GM18498 (cell line): ENCODE results near the gene USP47.

ENCODE experiments used
- ATAC-seq: cut with Tn5 transposase; IDR thresholded peaks from one replicate; pipeline ENCODE4 v1.9.1; 2021; ENCODE audit warnings: mild to moderate bottlenecking, moderate library complexity; ENCODE audit not compliant: unreplicated experiment

Gene USP47

DNA sequence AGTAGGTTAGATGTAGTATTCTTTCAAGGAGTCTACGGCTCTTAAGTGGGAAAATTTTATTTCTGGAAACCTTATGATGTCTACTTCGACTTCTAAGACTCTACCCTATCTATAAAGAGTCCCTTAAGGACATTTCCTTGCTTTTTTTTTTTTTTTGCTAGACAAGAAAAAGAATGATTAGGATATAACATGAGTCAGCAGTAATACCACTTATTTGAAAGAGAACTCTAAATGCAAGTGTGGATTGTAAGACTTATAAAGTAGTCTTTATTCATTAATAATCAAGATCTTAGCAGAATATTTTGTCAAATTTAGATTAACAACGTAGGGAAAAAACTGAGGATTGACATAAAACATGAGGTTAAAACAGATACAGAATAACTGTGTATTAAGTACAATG is 95.7 kb downstream of the USP47 start:
- no peak for ATAC-seq

GRCh38 chr11:11937957-11938356 is 96.2 kb downstream of the USP47 start:
- ATAC-seq, result no peak

DNA sequence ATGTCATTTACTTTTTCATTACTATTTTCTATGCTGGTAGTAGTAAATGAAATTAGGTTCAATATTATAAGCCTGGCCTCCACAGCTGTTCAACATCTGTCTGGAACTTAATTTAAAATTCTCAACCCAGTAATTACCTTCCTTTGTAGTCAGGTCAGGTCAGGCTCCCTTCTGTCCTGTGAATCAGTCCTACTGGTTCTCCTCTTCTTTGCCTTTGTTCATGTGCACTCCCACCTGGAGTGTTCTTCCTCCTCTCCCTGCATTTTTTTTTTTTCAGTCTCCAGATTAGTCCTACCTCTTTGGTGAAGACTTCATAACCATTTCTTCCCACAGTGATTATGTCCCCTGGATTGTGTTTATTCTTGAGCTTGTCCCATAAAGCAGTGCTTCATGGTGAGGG is 98.8 kb downstream of the USP47 start:
- no peak for ATAC-seq

DNA sequence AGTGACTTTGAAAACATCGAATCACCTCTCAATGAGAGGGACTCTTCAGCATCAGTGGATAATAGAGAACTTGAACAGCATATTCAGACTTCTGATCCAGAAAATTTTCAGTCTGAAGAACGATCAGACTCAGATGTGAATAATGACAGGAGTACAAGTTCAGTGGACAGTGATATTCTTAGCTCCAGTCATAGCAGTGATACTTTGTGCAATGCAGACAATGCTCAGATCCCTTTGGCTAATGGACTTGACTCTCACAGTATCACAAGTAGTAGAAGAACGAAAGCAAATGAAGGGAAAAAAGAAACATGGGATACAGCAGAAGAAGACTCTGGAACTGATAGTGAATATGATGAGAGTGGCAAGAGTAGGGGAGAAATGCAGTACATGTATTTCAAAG is 100.9 kb downstream of the USP47 start:
- no peak for ATAC-seq

DNA sequence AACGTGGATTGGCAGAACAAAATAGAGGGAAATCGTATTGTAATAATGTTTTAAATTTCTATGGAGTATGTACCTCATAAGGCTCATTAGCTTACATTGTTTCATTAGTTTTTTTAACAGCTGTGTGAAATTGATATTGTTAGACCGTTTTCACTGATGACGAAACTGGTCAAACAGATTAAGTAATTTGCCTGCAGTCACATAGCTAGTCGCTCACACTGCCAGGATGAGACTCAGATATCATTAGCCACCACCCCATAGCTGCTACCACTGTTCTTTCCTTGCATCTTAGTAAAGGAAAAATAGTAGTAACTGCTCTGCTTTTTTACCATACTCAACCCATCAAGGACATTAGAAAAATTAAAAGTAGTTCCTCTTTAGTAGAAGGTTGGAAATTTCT is 102.7 kb downstream of the USP47 start:
- no peak for ATAC-seq

DNA sequence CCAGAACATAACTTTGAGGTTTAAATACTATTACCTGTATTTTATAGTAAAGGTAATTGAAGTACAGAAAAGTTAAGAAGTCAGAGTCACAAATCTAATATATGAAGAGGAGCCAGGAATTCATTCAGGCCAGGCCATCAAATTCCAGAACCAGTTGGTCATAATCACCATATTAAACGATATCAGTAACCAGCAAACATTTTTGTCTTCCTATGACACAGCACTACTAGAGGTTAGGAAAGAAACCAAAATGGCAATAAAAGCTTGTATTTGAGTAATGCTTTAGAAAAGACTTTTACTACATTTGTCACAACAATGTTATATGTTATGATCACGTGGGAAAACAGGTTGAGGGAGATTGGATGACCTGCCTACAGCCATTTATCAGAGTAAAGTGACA is 104.4 kb downstream of the USP47 start:
- ATAC-seq, result no peak

DNA sequence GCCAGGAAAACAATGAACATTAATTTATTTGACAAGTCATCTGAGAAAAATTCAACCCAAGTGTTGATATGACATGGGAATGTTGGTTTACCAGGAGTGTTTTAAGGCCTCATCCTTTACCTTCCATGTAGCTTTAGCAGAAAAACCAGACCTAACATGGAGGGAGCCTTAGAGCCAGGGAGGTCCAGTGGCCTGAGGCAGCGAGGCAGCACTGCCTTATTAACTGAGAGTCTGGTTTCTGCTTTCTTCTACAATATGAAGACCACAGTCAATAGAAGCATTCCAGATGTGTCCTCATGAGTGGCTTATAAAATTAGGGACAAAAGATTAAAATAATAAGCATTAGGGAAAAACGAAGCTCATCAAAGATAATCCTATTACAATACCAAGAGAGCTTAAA is 105.1 kb downstream of the USP47 start:
- no peak for ATAC-seq

DNA sequence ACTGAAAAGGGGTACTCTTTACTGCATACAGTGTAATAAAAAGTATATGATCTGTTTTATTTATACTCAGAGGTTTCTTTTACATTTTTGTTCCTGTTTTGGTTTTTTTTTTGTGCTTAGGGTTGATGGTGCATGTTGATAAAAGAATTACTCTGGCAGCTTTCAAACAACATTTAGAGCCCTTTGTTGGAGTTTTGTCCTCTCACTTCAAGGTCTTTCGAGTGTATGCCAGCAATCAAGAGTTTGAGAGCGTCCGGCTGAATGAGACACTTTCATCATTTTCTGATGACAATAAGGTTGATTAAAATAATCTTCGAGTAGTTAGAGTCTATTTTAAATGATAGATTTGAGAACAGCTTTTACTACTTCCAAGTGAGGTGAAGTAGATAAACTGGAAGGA is 106.1 kb downstream of the USP47 start:
- no peak for ATAC-seq

DNA sequence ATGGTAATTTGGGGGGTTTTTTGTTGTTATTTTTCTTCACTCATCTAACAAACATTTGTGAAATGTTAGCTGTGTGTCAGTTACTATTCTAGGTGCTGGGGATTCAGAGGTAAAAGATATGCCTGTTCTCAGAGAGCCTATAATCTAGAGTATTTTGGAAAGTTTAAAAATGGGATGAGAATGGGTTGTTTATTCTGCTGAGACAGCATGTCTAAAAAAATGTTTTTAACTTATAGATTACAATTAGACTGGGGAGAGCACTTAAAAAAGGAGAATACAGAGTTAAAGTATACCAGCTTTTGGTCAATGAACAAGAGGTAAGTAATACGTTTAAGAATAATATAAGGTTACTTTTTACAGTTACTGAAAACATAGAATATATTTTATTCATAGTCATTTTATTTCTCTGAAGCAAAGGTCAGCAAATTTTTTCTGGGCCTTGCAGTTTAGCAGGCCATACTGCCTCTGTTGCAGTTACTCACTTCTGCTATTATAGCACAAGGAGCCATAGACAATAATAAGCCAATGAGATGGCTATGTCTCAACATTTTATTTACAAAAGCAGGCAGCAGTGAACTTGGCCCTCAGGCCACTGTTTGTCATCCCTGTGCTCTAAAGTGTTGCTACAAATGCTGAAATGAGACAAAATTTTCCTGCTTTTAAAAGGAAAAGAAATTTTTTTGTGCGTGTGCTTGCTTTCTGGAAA is 106.6 kb downstream of the USP47 start:
- ATAC-seq, result no peak

GRCh38 chr11:11949482-11949881 is 107.7 kb downstream of the USP47 start:
- no peak for ATAC-seq

GRCh38 chr11:11952036-11952435 is 110.3 kb downstream of the USP47 start:
- no peak for ATAC-seq

- ATAC-seq, result no peak
Measured at GRCh38 chr11:11956006-11956405, 114.2 kb downstream of the USP47 start.

GRCh38 chr11:11958403-11959231 is 116.8 kb downstream of the USP47 start:
- no peak for ATAC-seq

- no peak for ATAC-seq
Measured at GRCh38 chr11:11959601-11960000, 117.8 kb downstream of the USP47 start.

GRCh38 chr11:11960687-11961086 is 118.9 kb downstream of the USP47 start:
- ATAC-seq, result no peak

DNA sequence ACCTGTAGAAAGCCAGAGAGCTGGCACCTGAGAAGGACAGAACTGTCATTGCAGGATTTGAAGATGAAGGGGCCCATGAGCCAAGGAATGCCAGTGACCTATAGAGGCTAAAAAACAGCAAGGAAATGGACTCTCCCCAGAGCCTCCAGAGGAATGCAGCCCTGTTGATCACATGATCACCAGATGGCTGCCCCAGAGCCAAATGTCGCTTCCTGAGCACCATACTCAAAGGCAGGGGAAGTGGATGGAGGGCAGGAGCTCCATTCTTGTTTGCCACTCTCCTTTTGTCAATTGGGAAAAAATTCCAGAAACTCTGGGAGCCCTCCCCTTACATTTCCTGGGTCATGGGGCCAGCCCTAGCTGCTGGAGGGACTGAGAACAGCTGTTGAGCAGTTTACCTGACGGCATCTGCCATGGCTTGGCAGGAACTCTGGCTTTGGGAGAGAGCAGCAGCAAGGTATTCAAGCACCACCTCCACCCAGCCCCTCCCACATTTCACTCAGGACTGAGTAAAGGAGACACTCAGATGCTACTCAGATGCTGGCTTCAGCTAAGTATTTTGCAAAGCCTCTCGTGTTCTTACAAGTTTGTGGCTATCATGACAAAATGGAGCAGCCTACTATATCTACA is 119.7 kb downstream of the USP47 start:
- ATAC-seq, result no peak

GRCh38 chr11:11963067-11963466 is 121.3 kb downstream of the USP47 start:
- no peak for ATAC-seq

DNA sequence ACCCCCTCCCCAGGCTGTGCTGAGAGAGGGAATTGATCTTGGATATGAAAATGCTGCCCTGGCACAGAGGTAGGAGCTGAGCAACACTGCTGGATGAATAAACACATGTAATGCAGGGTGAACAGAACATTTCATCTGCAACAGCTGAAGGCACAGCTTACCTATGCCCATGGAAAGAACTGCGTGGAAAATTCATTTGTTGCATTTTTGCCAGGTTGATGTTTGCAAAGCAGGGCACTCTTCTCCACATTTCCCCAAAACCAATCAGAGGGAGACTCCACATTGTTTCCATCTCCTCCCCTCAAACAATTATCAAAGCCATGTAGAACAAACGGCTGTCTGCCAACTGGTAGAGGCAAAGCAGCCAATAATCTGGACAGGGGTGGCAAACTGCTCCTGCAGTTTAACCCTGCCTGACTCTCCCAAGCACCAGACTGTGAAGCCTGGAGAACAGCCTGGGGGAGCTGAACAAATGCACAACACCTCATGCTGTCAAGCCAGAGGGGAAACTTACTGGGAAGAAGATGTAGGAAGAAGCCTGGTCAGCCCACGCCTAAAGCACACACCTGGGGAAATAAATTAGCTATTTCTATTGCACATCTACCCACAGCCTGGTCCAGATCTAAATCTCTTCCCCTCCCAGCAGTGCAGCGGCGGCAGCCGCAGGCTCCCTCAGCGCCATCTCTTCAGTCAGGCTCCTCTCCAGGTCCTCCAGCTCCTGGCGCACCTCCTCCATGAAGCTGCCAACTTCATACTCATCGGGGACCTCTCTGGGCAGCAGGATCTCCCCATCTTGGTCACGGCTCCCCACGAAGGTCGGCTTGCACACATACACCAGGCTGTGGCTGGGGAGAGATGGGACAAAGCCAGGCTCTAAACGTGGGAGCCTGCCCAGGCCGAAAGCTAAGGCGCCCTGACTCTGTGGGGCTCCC is 122.3 kb downstream of the USP47 start:
- no peak for ATAC-seq

DNA sequence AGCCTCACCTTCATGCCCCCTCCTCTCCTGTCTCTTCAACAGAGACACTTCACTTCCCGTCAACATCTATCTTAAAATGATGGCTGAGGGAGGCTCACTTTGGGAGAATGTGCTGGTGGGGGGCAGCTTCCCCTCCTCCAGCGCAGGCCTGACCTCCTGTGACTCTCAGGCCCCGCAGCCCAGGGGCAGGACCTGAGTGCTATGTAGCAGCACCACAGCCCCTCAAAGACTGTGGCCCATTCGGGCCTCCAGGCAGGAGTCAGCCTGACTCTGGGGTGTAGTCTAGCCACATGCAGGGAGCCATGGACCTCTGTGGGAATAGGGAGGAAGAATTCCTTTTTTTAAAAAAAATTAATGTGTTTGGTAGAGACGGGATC is 123.0 kb downstream of the USP47 start:
- no peak for ATAC-seq

GRCh38 chr11:11965192-11965591 is 123.4 kb downstream of the USP47 start:
- ATAC-seq, result no peak
